ENCODE measurements around the gene TBC1D5. TPM values are rescaled to one million over a fixed set of nuclear protein-coding genes. Genes with fewer than 3 reads are reported as not detected.

The TBC1D5 gene
- total RNA-seq, 2 experiments from 2014 or later: 40.9 to 41.0 TPM

DNA sequence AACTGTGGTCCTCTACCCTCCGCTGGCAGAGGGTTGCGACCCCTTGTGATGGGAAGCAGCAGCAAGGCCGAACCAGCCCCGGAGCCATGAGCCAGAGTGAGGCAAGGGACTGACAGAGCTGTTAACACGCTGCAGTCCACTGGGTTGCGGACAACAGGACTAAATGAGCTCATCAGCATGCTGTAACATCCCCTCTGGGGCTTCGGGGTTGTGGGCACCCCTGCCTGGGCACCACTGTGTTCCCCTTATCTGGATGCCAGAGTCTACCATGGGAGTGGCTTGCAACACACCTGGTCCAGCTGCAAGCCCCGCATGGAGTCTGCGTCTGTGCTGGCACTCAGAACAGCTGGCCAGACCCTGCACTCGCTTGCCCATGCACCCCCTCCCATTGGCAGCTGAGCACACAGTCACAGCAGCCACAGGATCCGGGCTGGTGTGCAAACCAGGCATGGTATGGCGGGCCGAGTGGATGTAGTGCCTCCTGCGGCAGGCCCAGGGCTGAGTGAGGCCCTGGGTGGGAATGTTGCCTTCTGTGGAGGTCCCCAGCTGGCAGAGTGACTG lies 453.5 kb downstream of the TBC1D5 start:
- ChIA-PET POLR2A (no interaction called here), CTCF (no interaction called here)

DNA sequence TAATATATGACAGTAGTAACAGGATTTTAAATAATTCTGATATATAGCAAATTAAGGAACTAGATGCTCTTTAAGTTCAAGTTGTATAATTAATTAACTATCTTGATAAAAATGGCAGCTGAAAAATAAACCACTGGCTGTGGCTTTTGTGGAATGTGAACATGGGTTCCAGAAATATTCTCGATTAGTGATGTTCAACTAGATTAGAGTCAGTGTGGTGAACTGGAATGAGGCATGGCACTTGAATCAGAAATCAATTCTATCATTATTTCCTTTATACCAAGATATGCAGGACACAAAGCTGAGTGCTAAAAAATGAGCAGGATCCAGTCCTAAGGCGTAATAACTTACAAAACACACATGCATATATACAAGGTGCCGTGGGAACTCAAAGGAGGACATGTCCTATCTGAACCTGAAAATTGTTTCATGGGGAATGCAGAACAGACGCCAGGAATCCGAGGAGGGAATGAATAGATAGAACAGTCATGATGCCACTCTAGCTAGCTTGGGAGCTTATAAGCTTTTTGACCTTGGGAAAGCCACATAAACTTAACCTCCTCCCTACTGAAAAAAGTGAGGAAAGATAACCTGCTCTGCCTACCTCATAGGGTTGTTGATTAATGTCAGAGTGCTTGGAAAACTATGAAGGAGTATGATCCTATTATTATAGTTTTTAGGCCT lies 455.3 kb downstream of the TBC1D5 start:
- ChIA-PET POLR2A (no interaction called here), CTCF (no interaction called here)

DNA sequence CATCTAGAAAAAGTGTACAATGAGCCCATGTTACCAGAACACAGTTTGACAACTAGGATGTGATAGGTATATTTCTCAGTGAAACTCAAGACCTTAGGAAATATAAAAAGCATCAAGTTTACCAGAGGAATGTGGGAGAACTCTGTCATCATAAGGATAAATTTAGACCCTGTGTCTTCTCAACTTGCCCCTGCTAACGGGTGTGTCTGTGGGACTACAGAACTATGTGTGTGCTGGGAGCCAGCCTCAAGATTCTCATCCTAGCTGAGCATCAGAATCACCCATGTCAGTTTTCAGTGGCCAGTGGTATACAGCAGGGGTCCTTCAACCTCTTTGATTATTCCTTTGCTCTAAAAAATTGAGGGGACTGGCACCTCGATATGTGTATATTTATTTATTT lies 464.4 kb downstream of the TBC1D5 start:
- ChIA-PET POLR2A (no interaction called here), CTCF (no interaction called here)

DNA sequence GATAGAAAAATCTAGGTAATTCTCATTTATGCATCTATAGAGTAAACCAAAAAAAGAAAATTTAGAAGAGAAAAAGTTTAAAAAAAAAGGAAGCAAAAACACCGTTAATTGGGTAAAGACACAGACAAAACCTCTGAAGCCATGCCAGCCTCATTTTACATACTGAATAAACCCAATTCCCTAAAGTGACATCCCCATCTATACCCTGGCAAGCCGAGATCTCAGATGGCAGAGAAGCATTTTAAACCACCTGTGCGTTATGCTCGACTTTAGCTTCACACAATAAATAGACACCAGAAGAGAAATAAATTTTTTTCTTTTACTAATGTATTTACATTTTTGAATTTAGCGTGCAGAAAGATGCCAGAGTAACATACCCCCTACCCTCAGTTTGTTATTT lies 475.6 kb downstream of the TBC1D5 start:
- ChIA-PET POLR2A (no interaction called here), CTCF (no interaction called here)

DNA sequence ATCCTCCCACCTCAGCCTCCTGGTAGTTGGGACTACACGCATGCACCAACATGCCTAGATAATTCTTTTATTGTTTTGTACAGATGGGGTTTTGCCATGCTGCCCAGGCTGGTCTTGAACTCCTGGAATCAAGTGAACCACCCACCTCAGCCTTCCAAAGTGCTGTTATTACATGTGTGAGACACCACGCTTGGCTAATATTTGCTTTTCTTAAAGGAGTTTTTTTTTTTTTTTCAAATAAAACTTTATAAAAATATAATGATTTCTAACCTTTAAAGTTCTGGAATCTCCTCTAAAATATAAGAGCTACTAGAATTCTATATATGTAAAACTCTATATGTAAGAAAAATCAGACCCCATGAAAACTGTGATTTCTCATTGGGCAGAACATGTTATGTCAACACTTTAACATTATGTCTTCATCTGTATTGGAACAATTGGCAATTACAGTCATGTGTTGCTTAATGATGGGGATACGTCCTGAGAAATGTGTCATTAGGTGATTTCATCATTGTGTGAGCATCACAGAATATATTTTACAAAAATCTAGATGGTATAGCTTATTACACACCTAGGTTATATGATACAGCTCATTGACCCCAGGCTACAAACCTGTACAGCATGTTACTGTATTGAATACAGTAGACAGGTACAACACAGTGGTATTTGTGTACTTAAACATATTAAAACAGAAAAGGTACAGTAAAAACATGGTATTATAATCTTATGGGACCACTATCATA lies 480.6 kb downstream of the TBC1D5 start:
- POLR2A ChIA-PET: no interaction called here
- CTCF ChIA-PET: interaction anchor here (0.7 kb wide), 1 partner anchor 156 kb away, joined by 3 read pairs; no protein-coding TSS in a partner anchor

DNA sequence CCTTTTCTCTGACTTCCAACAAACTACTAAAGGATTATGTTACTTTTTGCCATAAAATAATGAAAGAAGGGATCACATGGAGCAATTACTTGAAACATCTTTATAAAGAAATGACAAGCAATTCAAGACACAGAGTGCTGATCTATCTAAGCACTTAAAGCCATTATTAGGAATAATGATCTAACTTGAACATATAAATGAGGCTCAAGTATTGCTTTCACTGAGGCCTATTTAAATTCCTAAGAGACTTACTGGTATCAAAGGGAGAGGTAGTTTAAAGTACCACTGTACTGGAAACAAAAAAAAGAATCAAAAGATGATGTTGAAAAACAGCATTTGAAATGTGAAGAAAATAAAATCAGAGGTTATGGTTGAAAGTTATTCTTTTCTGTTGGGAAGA lies 482.2 kb downstream of the TBC1D5 start:
- POLR2A ChIA-PET: no interaction called here

DNA sequence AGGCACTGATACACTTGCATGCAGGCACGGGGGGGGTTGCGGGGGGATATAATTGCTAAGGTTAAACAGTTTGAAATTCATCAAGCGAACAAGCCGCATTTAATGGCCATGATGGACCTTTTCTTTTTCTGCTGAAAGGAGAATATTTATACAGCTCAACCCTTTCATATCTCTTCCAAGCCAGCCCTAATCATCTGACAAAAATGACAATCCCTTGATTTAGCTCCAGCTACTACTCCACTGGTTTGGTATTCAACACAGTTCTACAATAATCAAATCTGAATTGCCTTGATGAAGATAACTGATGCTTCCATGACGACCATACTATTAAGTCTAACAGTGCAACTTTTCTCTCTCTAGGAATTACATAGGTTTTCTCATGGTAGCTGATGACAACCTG lies 482.7 kb downstream of the TBC1D5 start:
- ChIA-PET POLR2A (no interaction called here), CTCF (interaction anchor here (0.6 kb wide), 3 partner anchors 12 to 559 kb away, joined by 3 to 6 read pairs (median 3); no protein-coding TSS in a partner anchor)

More for the DNA sequence above, 482.2 kb downstream of the TBC1D5 start:
- CTCF ChIA-PET: interaction anchor here (0.6 kb wide), 1 partner anchor 110 kb away, joined by 3 read pairs; no protein-coding TSS in a partner anchor

DNA sequence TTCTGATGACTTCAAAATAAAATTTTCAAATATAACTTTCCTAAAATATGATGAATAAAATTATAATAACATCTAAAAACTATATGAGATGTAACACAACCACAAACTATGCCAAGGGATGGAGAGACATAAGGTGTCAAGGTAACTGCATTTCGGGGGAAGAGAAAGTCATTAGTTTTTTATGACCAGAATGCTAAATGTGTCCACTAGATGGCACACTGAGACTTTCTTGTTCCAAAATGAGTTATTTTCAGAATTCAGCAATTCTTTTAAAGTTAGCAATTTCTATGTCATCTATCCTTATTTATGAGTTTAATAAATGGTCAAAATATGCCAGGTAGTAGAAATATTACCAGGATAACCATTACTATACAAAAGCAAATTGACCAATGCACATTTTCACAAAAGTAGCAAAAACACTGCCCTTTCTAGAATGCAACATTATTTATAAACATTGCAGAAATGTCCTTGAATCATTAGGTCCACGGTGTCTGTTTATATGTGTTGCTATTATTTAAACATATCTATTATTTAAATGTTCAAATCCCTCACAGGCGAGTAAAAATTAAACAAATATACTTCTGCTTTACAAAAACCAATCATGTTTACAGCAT lies 483.5 kb downstream of the TBC1D5 start:
- CTCF ChIA-PET: interaction anchor here (0.6 kb wide), 2 partner anchors 11 to 558 kb away, joined by 3 to 6 read pairs; no protein-coding TSS in a partner anchor
- POLR2A ChIA-PET: no interaction called here

DNA sequence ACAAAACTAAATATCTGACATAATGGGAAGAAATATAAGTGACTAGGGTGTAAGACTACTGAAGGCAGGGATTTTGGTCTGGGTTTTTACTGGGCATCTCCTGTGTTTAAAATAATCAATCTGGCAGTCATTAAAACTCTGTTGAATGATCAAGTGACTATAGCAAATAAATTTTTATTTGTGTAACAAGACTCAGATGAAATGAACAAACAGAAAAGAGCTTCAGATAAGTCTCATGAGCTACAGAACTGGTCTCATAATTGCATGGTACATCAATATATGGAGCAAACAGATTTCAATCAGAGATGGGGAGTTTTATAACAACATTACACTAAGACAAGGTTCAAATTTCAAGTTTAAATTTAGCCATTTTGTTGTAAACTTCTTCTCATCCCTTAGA lies 485.2 kb downstream of the TBC1D5 start:
- POLR2A ChIA-PET: no interaction called here

DNA sequence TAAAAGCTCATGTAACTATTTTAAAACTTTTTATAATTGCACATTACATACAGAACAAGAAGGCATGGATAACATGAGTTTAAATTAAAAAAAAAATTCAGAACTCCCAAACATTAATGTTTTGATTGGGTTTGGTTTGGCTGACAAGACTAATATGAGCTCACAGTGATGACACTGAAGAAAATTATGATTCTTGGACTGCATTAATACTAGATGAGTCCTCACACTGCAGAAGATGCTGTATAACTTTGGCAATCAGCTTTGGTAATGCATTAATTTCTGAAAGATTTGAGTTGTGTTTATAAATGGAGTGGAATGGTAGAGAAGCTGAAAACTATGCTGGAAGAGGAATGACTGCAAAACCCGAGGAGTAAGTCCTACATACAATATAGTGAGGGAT lies 498.8 kb downstream of the TBC1D5 start:
- POLR2A ChIA-PET: no interaction called here
- CTCF ChIA-PET: interaction anchor here (0.8 kb wide), 1 partner anchor 9 kb away, joined by 3 read pairs; no protein-coding TSS in a partner anchor

More for the DNA sequence above, 485.2 kb downstream of the TBC1D5 start:
- CTCF ChIA-PET: no interaction called here

DNA sequence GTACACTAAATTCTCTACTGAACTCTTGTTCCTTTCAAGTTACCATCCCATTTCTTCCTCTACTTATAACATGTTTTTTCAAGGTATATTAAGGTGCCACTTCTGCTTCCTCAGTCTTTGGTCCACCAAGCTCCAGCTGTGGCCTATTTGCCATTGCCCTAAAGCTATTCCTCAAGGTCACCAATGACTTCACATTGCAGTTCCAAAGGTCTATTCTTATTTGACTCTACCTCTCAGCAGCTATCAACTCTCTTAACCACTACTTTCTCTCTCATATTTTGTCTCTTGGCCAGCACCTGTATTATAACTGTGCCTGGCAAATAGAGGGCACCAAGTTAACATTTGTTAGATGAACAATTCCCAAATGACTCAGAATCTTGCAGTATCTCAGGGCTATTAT lies 503.0 kb downstream of the TBC1D5 start:
- POLR2A ChIA-PET: no interaction called here
- CTCF ChIA-PET: no interaction called here

DNA sequence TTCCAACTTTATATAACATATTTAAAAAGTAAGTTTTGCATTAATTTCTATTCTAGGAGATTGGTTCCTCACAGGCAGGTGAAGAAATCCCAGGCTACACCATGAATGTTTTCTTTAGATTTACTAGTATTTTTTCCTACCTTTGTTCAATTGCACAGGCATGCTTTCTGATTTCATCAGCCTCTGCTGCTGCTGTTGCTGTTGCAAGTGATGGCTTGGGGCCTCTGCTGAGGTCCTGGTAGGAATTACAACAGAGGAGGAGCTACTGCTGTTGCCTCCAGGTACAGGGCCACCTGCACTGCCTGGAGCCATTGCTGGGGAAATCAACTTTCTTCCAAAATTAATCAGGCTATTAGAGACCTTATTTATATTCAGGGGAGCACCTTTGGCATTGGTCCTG lies 504.4 kb downstream of the TBC1D5 start:
- ChIA-PET CTCF (no interaction called here), POLR2A (no interaction called here)

DNA sequence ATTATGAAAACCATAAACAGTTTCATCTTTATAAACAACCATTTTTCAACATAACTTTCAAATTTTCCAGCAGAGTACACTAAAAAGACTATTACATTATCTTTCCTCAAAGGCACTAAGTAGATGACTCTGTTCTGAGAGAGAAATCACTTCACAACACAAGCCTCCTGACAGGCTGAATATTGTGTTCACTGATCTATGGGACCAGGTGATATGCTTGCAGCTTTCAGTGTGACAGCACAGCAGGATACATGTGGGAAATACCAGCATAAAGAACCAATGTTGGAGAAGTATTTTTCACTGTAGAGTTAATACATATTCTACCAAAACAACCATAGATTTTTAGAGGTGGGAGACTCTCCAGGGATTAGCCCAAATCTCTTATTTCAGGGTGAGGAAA lies 507.1 kb downstream of the TBC1D5 start:
- POLR2A ChIA-PET: no interaction called here

DNA sequence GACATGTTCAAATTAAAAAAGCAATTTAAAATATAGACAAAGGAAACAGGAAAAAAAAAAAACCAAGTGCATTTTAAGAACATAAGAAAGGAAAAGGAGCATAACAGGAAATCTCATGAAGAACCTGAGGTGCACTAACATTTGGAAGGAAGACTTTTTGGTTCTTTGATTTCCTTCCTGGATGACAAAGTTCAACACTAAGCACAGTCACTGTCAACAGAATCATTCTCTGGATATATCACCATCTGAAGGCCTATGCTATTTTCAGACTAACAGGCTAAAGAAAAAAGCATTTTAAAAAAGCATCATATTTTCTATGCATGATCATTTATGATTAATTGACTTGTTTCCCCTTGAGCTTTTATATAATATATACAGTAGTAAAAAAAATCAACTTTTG lies 508.0 kb downstream of the TBC1D5 start:
- CTCF ChIA-PET: interaction anchor here (0.9 kb wide), 1 partner anchor 9 kb away, joined by 3 read pairs; no protein-coding TSS in a partner anchor
- POLR2A ChIA-PET: no interaction called here

More for the DNA sequence above, 507.1 kb downstream of the TBC1D5 start:
- CTCF ChIA-PET: no interaction called here

DNA sequence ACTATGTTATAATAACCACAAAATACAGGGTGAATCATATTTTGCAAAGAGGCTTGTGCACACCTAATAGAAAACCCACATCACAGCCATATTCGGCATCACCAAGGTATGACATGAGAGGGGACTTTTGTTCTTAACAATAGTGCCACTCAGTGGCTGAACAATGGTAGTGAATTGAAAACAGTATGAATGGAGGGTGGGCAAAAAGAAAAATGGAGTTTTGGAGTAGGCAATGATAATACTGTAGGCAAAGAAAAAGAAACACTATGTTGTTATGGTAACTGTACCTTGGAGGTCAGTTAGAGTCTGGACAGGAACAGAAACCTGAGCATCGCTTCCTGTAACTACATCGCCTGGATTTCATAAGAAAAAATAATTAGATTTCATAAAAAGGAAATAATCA lies 509.0 kb downstream of the TBC1D5 start:
- ChIA-PET POLR2A (no interaction called here), CTCF (no interaction called here)

DNA sequence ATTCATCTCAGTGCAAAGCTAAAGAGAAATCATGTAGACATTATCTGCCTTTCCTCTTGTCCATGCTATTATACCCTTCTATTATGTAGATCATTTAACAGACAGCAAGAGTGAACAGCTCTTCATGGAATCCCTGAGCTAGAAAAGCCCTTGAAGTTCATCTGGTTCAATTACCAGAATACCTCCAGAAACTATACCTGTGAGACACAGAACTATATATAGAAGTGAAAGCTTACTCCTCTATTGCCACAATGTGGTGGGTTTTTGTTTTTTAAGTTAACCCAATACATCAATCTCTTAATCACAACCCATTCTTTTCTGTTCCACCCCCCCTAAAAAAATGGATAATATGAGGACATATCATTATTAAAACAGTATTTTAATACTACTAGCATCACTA lies 510.0 kb downstream of the TBC1D5 start:
- POLR2A ChIA-PET: no interaction called here
- CTCF ChIA-PET: interaction anchor here (1.1 kb wide), 1 partner anchor 81 kb away, joined by 3 read pairs; no protein-coding TSS in a partner anchor

DNA sequence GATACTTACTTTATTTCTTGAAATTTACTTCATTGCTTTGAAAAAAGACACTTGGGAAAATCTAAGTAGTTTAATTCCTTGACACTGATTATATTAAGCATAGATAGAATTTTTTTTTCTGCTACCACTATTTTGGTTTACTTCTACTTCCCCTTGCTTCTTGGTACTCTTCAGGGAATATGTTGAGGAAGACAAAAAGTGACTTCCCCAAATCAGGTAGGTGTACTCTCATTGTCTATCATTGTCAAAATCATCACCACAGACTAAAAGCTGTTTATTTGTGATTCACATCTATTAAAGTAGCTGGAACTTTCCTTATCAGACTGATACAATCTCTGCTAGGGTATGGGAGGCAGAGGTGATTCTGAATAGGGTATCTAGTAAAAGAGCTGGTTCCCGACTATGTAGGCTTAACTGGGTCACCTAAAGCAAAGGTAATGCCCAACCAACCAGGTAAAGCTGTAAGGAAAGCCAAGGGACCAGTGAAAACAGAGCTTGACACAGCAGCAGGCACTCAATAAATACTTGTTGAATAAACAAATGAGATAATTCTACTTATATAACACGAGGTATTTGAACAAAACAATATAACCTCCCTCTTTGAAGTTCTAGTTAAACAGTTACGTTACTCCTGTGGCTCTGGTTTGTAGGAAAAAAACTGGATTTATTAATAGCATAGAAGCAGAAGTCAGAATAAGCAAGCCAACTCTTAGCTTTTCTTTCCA lies 510.7 kb downstream of the TBC1D5 start:
- ChIA-PET POLR2A (no interaction called here), CTCF (interaction anchor here (1.1 kb wide), 1 partner anchor 80 kb away, joined by 3 read pairs; no protein-coding TSS in a partner anchor)

DNA sequence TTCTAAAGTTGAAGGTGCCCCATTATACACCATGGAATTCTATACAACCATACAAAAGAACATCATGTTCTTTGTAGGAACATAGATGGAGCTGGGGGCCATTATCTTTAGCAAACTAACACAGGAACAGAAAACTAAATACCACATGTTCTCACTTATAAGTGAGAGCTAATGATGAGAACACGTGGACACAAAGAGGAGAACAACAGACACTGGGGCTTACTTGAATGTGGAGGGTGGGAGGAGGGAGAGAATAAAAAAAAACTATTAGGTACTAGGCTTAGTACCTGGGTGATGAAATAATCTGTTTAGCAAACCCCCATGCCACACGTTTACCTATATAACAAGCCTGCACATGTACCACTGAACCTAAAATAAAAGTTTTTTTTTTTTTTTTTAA lies 515.0 kb downstream of the TBC1D5 start:
- POLR2A ChIA-PET: no interaction called here
- CTCF ChIA-PET: no interaction called here

DNA sequence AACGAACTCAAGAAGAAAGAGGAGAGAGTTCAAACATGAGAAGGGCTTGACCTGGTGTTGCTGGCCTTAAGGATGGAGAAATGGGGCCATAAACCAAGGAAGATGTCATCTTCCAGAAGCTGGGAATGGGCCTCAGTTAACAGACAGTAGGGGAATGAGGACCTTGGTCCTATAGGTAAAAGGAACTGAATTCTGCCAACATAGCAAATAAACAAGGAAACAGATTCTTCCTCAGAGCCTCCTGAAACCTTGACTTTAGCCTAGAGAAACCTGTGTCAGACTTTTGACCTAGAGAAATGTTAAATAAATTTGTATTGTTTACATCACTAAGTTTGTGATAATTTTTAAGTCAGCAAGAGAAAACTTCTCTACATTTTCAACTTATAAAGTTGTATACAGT lies 520.9 kb downstream of the TBC1D5 start:
- POLR2A ChIA-PET: no interaction called here
- CTCF ChIA-PET: no interaction called here

DNA sequence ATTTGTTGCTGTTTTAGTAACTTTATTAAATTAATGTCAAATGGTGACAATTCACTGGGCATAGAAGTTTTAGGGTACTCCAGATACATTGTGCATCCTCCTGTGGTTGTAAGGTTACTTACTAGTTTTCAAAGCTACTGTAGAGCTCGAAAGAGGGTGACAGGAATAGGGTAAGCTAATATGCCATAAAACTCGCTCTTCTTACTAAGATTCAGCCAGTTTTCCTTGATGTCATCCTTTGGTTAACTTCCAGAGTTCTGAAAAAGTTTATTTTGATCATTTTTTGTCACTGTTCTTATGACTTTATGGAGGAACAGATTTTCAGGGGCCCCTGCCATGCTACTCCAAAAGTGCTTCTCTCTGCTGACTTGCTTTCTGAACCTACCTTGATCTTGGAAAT lies 522.8 kb downstream of the TBC1D5 start:
- POLR2A ChIA-PET: no interaction called here

More for the DNA sequence above, 522.8 kb downstream of the TBC1D5 start:
- CTCF ChIA-PET: no interaction called here

All from activated CD8-positive, alpha-beta memory T cell treated with anti-CD3 and anti-CD28 coated beads for 36 hours (primary cell).